GM19463 (cell line): ENCODE measurements around the gene PARL.

ENCODE experiments used
- ATAC-seq: cut with Tn5 transposase; IDR thresholded peaks from one replicate; pipeline ENCODE4 v1.9.1; 2021; ENCODE audit warnings: mild to moderate bottlenecking, moderate library complexity; ENCODE audit not compliant: unreplicated experiment

PARL gene

DNA sequence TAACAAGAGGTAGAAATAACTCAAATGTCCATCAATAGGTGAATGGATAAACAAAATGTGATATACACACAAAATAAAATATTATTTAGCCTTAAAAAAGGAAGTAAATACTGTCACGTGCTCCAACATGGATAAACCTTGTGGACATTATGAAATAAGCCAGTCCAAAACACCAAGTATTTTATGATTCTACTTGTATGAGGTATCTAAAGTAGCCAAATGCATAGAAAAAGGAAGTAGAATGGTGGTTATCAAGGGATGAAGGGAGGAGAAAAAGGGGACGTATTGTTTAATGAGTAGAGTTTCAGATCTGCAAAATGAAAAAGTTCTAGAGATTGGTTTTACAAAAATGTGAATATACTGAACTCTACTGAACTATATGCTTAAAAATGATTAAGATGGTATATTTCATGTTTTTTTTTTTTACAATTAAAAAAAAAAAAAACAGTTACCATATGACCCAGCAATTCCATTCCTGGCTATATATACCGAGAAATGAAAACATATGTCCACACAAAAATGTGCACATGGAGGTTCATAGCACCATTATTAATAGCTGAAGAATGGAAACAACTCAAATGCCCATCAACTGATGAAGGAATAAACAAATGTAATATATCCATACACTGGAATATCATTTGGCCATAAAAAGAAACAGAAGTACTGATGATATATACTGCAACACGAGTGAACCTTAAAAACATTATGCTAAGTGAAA lies 30.2 kb downstream of the PARL start:
- no peak for ATAC-seq

- no peak for ATAC-seq
Observed at GRCh38 chr3:183845608-183846288, 38.9 kb downstream of the PARL start.

DNA sequence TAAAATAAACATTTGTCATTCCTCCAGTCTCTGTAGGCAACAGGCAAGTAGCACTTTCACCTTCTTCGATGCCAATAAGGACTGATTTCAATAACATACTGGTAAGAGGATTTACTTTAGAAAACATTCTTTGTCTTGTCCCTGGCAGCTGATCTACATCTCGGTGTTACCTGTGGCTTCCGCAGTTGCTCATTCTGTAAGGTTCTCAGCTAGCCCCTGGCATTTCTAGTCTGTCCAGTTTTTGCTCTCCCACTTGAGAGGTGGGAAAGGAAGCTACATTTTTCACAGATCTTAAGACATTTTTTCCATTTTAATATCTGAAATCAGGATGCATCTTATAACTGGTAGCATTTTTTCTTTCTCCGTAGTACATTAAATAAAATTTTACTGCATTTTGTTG lies 39.6 kb downstream of the PARL start:
- ATAC-seq = no peak

- ATAC-seq = no peak
Observed at GRCh38 chr3:183844606-183845005, 40.1 kb downstream of the PARL start.

GRCh38 chr3:183839751-183840150 lies 44.9 kb downstream of the PARL start:
- no peak for ATAC-seq

GRCh38 chr3:183837894-183838293 lies 46.8 kb downstream of the PARL start:
- ATAC-seq = no peak

DNA sequence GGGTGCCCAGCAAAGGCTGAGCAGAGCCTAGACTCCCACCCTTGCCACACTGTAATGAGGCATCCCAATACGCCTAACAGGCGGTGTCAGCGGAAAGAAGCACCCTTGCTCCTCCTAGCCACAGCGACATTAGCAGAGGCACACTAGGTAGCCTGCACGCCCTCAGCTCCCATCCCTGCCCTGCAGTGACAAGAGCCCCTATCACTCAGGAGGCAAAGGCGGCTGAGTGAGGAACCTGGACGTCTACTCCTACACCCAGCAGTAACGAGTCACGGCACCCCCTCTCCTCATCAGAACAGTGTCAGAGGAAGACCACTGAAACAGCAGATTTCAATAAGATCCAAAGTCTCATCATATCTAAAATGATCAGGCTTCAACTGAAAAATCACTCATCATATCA lies 47.3 kb downstream of the PARL start:
- ATAC-seq = no peak

DNA sequence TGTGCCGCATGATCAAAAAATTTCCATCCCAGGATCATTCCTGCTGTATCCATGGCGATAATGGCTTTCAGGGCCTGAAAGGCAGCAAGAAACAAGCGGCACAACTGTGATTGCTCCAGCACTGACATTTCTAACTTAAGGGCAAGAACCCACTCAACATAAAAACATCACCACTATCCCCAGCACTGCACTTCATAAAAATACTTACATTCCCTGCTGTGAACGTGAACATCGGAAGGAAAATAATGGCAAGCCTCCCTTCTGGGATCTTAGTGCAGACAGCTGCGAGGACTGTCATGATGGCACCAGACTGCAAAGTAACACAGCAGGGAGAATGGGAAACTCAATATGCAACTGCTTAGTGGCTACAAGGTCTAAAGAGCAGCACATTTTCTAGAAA lies 51.2 kb downstream of the PARL start:
- no peak for ATAC-seq

DNA sequence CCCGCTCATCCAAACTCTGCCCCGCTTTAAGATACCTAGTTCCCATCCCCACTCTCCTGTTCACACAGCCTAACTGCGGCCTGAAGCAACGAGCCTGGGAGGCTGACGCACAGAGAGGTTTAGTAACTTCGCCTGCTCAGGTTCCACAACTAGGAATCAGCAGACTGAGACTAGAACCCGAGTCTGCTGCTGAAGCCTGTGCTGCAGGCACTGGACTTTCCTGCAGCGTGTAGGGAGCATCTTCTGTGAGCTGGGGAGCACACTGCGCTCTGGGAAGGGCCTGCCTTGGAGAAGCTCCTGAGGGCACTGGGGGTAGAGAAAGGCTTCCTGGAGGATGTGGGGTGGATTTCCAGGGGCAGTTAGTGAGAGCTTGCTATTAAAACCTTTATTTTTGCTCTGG lies 54.5 kb downstream of the PARL start:
- no peak for ATAC-seq

- ATAC-seq = no peak
Observed at GRCh38 chr3:183829466-183829865, 55.2 kb downstream of the PARL start.

DNA sequence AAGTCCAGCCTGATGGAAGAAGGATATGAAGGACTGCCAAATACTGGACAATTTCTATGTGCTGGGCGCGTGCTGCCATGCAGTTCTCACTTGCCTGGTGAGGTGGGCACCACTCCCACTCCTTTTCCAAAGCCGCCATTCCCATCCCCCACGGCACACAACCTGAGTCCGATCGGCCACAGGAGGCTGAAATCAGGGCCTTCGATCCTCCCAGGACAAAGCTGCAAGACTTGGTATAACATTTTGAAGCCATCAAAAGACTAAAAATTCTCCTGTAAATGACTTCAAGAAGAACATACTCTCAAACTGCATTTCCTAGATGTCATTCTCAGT lies 56.2 kb downstream of the PARL start:
- ATAC-seq = no peak

- no peak for ATAC-seq
Observed at GRCh38 chr3:183827809-183828537, 56.7 kb downstream of the PARL start.

GRCh38 chr3:183826448-183827250 lies 58.0 kb downstream of the PARL start:
- ATAC-seq = no peak

- peak; percentile 61 for ATAC-seq
Observed at GRCh38 chr3:183825456-183826161, 59.1 kb downstream of the PARL start, which contains the start of gene MAP6D1. MAP6D1 (minus strand) TSS chr3:183825577; CDS start chr3:183825547, 30 bp downstream.

GRCh38 chr3:183824761-183825455 lies 59.8 kb downstream of the PARL start:
- peak; percentile 37 for ATAC-seq

DNA sequence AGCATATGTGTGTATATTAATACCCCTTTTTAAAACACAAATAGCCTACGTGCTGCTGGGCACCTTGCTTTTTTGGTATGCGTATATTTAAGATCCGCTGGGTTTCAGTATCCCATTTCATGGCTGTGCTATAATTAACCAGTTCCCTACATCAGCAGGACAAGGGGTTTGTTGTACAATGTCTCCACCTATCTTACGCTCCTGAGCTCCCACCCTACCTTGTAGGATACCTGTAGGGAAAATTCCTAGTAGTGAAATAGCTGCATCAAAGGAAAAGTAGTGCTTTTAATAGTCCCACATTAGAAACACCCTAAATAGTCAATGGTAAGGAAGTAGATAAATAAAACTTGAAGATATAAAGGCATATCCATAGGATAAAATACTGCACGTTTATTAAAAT lies 60.7 kb downstream of the PARL start:
- no peak for ATAC-seq

DNA sequence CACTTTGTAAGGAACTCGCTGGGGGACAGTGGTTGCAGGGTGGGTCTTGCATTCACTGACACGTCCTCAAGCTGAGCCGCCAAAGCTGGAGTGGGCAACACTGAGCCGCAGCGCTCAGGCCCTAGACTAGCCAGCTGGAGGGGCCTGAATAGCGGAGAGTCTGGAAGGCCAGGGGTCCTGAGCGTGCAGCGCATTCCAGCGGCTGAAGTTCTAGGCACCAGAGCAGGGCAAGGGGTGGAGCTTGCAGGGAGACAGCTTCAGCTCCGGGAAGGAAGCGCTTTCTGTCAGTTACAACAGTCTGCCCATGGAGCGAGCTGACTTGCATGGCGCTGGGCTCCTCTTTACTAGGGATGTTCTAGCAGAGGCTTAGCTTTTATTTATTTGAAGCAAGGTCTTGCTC lies 62.0 kb downstream of the PARL start:
- no peak for ATAC-seq

DNA sequence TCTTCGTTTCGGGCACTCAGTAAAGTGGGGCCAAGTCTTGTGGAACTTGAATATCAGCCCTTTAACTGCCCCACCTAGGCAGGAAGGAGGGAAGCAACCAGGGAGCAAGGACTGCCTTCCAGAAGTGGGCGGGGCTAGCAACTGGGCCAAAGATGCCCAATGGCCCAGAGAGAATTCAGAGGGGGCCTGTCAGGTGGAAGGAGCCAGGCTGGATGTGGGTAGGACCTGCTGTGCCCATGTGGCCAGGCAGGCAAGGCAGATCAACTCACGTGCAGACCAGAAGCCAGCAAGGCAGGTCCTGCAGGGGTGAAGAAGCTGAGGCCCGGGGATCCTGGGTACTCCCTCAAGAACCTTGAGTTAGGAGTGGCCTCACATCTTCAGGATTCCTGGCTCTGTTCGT lies 64.8 kb downstream of the PARL start:
- no peak for ATAC-seq

GRCh38 chr3:183818706-183819624 lies 65.7 kb downstream of the PARL start:
- no peak for ATAC-seq
